ENCODE measurements around the gene KRT78.

KRT78 gene

GRCh38 chr12:52848661-52849255 is at the start of gene KRT78:
KRT78 (minus strand) TSS chr12:52848994; CDS start chr12:52848930, 64 bp downstream.
- no peak for DNase-seq (ENCODE audit: low read depth)
- TF ChIP-seq, protein P1, sequence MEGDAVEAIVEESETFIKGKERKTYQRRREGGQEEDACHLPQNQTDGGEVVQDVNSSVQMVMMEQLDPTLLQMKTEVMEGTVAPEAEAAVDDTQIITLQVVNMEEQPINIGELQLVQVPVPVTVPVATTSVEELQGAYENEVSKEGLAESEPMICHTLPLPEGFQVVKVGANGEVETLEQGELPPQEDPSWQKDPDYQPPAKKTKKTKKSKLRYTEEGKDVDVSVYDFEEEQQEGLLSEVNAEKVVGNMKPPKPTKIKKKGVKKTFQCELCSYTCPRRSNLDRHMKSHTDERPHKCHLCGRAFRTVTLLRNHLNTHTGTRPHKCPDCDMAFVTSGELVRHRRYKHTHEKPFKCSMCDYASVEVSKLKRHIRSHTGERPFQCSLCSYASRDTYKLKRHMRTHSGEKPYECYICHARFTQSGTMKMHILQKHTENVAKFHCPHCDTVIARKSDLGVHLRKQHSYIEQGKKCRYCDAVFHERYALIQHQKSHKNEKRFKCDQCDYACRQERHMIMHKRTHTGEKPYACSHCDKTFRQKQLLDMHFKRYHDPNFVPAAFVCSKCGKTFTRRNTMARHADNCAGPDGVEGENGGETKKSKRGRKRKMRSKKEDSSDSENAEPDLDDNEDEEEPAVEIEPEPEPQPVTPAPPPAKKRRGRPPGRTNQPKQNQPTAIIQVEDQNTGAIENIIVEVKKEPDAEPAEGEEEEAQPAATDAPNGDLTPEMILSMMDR (IDR thresholded peaks at IDR 0.05; ENCODE audit: low read depth, low read length, missing control alignments), result no peak
- no peak within 1 kb of the TSS for H3K4me3 ChIP-seq (ENCODE audit: low read depth, low read length)

- no peak overlapping the region for H3K4me3 ChIP-seq (ENCODE audit: low read depth, low read length)
- TF ChIP-seq, protein P1 (IDR thresholded peaks at IDR 0.05; ENCODE audit: low read depth, low read length, missing control alignments), result no peak
- DNase-seq (ENCODE audit: low read depth), result no peak
Measured at GRCh38 chr12:52896190-52897100, 47.7 kb upstream of the KRT78 start.

- TF ChIP-seq, protein P1 (IDR thresholded peaks at IDR 0.05; ENCODE audit: low read depth, low read length, missing control alignments), result no peak
- no peak overlapping the region for H3K4me3 ChIP-seq (ENCODE audit: low read depth, low read length)
- no peak for DNase-seq (ENCODE audit: low read depth)
Measured at GRCh38 chr12:52895726-52896189, 47.0 kb upstream of the KRT78 start.

DNA sequence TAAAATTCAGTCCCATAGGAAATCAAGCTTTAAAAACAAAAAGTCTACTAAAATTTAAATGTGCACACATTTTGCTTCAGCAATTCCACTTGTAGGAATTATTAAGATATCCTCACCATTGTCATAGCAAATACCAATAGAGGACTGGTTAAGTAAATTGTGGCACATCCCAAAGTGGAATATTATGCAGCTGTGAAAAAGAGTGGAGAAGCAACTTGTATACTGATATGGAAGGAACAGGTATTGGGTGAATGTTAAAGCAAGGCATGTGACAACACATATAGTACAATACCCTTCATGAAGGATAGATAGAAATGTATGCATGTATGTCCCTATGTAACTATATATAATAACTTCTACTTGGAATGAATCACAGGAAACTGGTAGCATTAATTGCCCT is 44.2 kb upstream of the KRT78 start:
- H3K4me3 ChIP-seq (ENCODE audit: low read depth, low read length), result no peak overlapping the region
- TF ChIP-seq, protein P1 (IDR thresholded peaks at IDR 0.05; ENCODE audit: low read depth, low read length, missing control alignments), result no peak
- no peak for DNase-seq (ENCODE audit: low read depth)

DNA sequence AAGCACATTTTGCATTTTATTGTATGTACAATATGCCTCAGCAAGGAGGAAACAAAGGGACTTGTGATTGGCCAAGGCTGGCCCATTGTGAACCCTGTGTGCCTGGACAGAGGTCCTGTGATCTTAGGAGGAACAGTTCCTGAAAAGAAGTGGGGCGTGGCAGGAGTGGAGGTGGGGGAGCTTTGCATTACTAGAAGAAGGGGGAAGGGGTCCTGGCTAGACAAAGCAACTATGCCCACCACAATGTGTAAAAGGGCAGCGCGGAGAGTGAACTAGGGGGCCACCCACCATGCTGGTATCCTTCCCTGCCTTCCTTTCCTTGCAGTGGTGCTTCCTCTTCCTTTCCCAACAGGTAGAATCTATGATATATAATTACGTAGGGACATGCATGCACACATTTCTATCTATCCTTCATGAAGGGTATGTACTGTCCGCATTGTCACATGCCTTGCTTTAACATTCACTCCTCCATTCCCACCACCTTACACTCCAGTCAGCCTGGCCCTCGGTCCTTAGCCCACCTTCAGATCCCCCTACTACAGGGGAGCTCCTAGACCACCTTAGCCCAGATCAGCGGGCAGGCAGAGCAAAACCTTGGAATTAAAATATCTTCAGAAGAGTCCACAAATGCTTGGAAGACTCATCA is 43.5 kb upstream of the KRT78 start:
- no peak overlapping the region for H3K4me3 ChIP-seq (ENCODE audit: low read depth, low read length)
- DNase-seq (ENCODE audit: low read depth), result no peak
- TF ChIP-seq, protein P1 (IDR thresholded peaks at IDR 0.05; ENCODE audit: low read depth, low read length, missing control alignments), result no peak

GRCh38 chr12:52891044-52891443 is 42.2 kb upstream of the KRT78 start:
- TF ChIP-seq, protein P1 (IDR thresholded peaks at IDR 0.05; ENCODE audit: low read depth, low read length, missing control alignments), result no peak
- no peak overlapping the region for H3K4me3 ChIP-seq (ENCODE audit: low read depth, low read length)
- no peak for DNase-seq (ENCODE audit: low read depth)

Measured in GM12864 (cell line).